GM19463 (cell line): ENCODE measurements around the gene TPSD1.
"Not testable (repeated sequence)": the region's sequence is repeated elsewhere in the genome, so short reads cannot be mapped to it uniquely, and the experiment has no call there.

ENCODE experiments used
- ATAC-seq: cut with Tn5 transposase; IDR thresholded peaks from one replicate; pipeline ENCODE4 v1.9.1; 2021; ENCODE audit warnings: mild to moderate bottlenecking, moderate library complexity; ENCODE audit not compliant: unreplicated experiment

The TPSD1 gene

GRCh38 chr16:1220841-1221627 lies 34.8 kb upstream of the TPSD1 start:
- ATAC-seq: no peak

GRCh38 chr16:1221628-1222552 lies 34.0 kb upstream of the TPSD1 start:
- no peak for ATAC-seq

GRCh38 chr16:1222553-1223354 lies 33.1 kb upstream of the TPSD1 start:
- no peak for ATAC-seq

DNA sequence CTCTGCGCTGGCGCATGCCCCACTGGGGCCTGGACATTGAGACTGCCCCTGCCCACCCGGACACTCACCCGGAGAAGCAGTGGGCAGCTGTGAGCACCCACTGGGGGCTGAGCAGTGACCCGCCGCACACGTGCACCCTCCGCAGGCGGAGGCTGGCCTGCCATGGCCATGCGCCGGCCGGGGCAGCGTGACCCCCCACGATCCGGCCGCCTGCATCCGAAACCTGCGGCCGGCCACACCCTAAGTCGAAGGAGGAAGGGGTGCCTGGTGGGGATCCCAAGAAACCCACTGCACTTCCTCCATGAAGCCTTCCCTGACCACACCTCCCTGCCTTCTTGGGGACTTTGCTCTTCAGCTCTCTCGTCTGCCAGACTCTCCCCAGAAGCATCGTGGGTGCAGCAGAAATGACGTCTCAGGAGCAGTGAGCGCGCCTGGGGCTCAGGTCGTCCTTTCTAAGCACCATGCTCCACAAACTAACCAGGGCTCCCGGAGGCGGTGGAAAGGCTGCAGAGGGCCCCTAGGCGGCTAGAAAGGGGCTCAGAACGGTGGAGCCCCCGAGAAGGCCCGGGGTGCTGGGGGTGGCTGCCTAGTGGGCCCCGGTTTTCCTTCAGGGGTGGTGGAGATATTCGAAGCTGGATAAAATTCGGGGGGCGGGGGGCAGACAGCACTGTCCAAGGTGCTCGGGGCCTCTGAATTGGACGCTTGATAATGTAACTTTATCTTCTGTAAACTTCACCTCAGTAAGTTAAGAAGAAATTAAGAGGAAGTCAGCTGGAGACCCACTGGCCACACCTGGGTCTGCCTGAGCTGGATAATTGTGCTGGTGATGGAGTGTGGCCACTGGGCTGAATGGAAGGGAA lies 32.3 kb upstream of the TPSD1 start:
- no peak for ATAC-seq

- no peak for ATAC-seq
These were observed 31.3 kb upstream of the TPSD1 start for GRCh38 chr16:1224558-1224957.

GRCh38 chr16:1225051-1225451 lies 30.8 kb upstream of the TPSD1 start, which contains the start of gene TPSG1:
Gene TPSG1 (minus strand): TSS chr16:1225268. CDS start chr16:1225252, 16 bp downstream.
- no peak for ATAC-seq

GRCh38 chr16:1225728-1226311 lies 30.0 kb upstream of the TPSD1 start:
- ATAC-seq: not testable (repeated sequence)

DNA sequence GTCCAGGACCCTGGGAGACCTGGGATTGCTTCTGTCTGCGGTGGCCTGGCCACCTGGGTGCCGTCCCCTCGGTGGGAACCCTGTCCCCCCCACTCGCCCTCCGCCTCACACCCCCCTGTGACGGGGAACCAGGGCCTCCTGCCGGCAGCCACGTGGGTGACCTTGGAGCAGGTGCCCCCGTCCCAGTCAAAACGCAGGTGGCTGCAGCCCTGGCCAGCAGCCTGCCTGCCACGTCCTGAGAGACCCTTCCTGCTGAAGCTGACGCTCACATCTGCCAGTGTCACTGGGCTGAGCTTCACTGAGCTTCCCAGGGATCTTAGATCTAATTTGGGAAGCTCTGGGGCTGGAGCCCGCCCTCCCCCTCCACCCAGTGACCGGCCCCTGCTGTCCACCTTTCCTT lies 29.2 kb upstream of the TPSD1 start:
- not testable (repeated sequence) for ATAC-seq

DNA sequence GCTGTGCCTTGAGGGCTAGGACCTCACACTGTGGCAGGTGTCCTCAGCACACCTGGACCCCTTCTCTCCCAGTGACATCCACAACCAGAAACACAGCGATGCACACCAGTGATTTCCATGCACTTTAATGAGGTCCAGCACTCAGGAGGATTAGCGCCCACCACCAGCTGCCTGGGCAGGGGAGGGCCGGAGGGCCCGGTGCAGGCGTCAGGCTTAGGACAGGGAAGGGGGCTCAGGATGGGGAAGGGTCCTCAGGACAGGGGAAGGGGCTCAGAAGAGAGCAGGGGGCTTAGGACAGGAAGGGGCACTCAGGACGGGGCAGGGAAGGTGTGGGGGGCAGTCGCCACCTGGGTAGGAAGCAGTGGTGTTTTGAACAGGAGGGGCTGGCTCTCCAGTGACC lies 27.6 kb upstream of the TPSD1 start:
- not testable (repeated sequence) for ATAC-seq

DNA sequence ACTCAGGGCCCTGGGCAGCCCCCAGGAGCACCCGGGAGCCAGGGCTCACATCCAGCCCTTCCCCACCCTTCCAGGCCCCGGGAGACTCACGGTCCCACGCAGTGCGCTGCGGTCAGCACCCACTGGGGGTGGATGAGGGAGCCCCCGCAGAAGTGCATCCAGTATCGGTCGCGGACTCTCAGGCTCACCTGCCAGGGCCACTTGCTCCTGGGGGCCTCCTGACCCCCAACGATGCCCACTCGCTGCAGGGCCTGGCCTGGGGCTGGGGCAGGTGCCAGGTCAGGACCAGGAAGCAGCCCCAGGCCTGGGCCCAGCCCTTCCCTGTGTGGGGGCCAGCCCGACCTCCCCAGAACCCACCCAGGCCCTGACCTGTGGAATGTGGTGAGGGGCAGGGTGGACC lies 26.4 kb upstream of the TPSD1 start:
- not testable (repeated sequence) for ATAC-seq

- ATAC-seq: not testable (repeated sequence)
These were observed 25.8 kb upstream of the TPSD1 start, which contains the start of gene TPSB2 for GRCh38 chr16:1230084-1230470. Gene TPSB2 (minus strand): TSS chr16:1230184. CDS start chr16:1229951, 233 bp downstream.

DNA sequence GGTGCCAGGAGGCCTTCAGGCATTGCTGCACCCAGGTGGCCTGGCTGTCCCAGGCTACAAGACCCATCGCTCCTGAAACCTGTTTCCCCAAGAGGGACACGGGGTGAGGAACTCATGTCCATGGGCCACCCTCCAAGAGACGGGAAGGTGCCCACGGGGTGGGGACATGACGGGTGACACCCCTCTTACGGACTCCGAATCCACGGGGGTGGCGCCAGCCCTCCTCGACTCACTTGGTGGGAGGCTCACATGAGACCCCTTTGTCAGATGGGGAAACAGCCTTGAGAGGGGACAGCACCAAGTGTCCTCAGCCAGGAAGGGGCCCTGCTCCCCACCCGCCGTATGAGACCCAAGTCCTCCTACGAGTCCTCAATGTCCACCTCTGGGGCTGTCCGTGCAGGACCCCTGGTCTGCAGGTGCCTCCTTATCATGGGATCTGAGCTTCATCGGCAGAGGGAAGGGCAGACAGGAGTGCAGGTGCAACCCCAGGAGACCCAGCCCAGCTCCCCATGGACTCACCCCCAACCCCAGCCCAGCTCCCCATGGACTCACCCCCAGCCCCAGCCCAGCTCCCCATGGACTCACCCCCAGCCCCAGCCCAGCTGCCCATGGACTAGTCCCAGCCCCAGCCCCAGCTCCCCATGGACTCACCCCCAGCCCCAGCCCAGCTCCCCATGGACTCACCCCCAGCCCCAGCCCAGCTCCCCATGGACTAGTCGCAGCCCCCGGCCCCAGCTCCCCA lies 25.2 kb upstream of the TPSD1 start:
- not testable (repeated sequence) for ATAC-seq

DNA sequence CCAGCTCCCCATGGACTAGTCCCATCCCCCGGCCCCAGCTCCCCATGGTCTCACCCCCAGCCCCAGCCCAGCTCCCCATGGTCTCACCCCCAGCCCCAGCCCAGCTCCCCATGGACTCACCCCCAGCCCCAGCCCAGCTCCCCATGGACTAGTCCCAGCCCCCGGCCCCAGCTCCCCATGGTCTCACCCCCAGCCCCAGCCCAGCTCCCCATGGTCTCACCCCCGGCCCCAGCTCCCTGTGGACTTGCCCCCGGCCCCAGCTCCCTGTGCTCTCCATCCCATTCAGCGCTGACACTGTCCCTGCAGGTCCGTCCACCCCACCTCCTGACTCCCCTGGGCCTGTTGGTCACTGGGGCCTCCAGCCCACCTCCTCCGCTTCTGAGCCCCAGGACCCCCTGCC lies 24.6 kb upstream of the TPSD1 start:
- not testable (repeated sequence) for ATAC-seq

GRCh38 chr16:1232049-1232748 lies 23.7 kb upstream of the TPSD1 start:
- ATAC-seq: not testable (repeated sequence)

GRCh38 chr16:1236659-1237058 lies 19.2 kb upstream of the TPSD1 start:
- not testable (repeated sequence) for ATAC-seq

DNA sequence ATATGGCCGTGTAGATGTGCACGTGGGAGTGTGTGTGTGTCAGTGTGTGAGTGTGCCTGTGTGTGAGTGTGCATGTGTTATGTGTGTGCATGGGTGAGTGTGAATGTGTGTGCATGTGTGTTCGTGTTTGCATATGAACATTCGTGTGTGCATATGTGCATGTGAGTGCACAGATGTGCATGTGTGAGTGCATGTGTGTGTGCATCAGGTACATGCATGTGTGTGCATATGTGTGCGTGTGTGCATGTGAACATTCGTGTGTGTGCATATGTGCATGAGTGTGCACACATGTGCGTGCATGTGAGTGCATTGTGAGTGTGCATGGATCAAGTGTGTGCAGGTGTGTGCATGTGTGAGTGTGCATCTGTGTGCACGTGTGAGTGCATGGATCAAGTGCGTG lies 17.9 kb upstream of the TPSD1 start:
- ATAC-seq: no peak

DNA sequence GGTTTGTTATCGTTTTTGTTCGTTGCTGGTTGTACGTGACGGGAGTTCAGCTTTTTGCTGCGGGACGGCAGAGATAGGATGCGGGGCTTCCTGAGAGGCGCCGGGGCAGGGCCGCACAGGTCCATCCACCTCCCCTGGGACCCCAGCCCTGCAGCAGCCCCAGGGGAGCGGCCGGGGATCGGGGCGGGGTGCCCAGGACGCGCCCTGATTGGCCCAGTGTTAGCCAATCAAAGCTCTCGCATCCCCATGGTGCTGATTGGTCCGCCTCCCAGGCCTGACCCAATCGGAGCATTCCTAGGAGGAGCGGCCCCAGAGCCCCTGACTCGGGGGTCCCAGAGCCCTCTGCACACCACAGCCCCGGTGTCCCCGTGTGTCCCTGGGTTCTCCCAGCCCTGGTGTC lies 17.0 kb upstream of the TPSD1 start:
- not testable (repeated sequence) for ATAC-seq

DNA sequence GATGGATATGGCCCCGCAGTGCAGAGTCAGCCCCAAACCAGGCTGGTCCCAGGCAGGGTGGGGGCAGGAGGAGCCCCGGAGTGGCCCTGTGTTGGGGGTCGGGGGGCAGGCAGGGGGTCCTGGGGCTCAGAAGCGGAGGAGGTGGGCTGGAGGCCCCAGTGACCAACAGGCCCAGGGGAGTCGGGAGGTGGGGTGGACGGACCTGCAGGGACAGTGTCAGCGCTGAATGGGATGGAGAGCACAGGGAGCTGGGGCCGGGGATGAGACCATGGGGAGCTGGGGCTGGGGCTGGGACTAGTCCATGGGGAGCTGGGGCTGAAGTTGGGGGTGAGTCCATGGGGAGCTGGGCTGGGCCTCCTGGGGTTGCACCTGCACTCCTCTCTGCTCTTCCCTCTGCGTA lies 16.3 kb upstream of the TPSD1 start:
- not testable (repeated sequence) for ATAC-seq
